ENCODE measurements around the gene C11orf58.

Gene C11orf58

DNA sequence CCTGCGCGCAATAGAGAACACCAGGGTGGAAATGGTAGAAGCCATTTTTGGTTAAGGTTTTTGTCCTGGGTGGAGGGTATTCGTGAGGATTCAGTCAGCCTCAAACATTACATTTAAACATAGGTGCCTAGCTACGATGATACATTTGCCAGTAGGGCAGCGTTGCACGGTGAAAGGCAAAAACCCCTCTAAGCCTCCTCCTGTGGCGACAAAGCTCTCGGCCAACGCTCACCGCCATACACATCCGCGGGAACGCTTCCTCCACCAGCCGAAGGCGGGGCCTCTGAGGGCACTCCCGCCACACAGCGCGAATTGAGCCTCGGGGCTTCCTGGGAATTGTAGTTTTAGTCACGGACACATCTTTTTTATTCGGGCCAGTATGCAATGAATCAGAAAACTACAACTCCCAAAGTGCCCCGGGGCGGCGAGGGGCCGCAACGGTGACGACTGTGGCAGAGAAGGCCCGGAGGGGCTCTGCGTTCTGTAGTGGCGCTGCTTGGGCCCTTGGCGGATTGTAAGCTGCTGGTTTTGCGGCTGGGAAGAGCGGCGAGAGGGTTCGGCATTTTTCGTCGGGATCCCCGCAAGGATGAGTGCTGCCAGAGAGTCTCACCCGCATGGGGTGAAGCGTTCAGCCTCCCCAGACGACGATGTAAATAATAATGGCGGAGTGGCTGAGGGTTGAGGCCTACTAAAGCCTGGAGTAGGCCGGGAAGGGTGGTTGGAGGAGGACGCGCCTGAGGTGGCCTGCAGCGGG lies at the start of gene C11orf58:
C11orf58 (plus strand) TSS at position 455 of the 754 bp plus-strand sequence; CDS start at position 587, 132 bp downstream.
- peak; percentile 97 for DNase-seq

DNA sequence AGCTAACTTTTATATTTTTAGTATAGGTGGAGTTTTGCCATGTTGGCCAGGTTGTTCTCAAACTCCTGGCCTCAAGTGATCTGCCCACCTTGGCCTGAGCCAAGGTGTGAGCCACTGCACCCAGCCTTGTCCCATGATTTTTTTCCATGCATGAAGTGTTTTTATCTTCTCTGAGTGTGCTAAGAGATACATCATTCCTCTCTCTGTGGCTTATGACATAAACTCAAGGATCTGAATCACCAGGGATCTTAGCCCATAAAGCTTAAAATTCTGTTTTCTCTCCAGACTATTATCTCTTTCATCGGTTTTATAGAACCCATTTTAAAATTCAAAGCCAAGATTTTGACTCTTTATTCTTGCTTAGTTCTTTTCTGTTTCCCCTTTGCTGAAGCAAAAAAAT lies 48.4 kb upstream of the C11orf58 start:
- DNase-seq: no peak

DNA sequence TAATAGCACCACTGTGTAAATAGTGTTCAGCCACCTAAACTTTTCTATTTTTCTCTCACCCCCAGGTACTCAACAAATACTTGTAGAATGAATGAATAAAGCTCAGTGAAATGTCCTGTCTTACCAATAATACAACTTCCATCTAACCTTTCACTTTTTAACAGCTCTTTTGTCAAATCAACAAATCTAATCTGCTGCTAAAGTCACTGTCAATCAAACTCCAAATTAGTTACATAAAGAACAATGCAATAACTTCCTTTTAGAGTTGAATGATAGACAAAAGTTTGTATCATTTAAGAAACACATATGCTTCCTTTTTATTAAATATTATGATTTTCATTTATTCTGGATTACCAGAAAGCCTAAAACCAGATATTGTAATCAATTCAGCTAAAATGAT lies 34.7 kb upstream of the C11orf58 start:
- no peak for DNase-seq

DNA sequence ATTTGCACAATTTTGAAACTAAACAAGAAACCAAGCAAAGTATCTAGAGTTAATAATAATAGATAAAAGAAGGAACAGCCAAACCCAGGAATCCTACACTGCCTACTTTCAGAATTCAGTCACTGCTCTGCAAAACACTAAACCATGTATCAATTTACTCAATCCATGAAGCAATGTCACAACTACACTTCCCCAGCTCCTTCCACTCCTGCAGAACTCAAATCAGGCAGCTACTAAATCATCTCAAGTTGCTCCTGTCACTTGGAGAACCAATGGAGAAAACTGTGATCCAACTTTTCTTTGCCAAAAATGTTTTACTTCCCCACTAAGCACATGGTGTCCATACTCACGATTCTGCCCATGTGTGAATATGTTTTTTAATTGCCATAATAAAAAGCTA lies 24.9 kb upstream of the C11orf58 start:
- DNase-seq: no peak

DNA sequence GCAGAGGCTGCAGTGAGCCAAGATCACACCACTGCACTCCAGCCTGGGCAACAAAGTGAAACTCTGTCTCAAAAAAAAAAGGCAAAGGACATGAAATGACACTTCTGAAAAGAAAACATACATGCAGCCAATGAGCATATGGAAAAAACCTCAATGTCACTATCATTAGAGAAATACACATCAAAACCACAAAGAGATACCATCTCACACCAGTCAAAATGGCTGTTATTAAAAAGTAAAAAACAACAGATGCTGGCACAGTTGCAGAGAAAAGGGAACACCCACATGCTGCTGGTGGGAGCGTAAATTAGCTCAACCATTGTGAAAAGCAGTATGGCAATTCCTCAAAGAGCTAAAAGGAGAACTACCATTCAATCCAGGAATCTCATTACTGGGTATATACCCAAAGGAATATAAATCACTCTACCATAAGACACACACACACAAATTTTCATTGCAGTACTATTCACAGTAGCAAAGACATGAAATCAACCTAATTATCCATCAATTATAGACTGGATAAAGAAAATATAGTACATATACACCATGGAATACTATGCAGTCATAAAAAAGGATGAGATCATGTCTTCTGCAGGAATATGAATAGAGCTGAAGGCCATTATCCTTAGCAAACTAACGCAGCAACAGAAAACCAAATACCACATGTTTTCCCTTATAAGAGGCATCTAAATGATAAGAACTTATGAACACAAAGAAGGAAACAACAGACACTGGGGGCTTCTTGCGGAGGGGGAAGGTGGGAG lies 15.7 kb upstream of the C11orf58 start:
- no peak for DNase-seq

DNA sequence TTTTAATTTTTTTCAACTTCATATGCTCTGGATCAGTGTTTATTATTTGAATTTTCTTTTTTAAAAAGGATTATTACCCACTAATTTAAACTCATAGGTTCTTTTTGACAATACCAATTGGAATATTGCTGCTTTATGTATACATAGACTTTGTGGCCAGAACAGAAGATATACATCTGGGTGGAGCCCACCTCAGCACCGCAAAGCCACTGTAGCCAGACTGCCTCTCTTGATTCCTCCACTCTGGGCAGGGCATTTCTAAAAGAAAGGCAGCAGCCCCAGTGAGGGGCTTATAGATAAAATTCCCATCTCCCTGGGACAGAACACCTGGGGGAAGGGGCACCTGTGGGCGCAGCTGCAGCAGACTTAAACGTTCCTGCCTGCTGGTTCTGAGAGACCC lies 10.6 kb upstream of the C11orf58 start:
- no peak for DNase-seq

DNA sequence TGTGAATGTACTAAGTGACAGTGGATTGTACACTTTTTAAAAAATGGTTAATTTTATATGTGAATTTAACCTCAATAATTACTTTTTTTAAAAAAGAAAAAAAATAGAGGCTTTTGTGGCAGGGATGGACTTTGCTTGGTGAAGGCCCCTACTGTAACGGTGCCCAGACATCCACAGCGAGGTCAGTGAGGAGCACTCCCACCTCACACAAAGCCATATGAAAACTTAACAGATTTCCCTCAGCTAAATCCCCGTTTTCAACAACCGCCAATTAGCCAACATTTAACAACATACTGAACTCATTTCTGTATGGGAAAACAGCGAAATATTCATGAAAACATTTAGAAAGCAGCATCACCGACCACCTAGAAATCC lies 642 bp upstream of the C11orf58 start:
- no peak for DNase-seq

DNA sequence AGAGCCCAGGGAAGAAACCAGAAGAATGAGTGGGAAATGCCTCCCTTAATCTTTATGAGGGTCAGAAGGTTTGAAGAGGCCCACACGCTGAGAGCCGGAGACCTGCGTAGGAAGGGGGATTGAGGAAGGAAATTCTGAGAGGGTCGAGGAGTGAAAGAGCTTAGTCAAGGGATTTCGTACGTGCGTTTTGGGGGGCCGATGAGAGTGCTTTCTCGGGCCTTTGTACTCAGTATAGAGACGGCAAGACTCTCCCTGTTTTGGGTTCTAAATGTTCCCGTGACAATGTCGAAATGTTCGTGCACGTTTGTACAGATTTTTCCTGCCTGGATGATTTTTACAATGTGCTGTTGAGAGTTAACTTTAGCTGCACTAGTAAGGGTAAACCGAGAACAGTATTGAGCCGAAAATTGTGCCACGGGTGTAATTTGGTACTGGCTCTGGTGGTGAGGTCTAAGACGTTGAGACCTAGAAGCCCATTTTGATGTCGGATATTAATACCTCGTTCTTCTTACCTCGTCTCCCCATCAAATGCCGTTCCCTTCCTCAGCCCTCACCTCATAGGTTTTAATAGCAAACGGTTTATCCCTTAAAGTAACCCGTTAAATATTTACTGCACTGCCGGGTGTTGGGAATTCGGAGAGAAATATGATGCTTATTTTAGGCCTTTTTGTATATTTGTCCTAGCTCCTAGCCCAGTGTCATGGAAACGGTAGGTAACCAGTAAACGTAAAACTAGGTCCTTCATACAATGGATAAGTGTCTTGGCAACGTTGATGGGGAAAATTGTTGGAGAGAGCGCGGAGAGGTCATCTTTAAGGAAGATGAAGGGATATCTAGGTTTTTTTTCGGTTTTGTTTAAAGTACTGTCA lies 734 bp downstream of the C11orf58 start:
- no peak for DNase-seq

DNA sequence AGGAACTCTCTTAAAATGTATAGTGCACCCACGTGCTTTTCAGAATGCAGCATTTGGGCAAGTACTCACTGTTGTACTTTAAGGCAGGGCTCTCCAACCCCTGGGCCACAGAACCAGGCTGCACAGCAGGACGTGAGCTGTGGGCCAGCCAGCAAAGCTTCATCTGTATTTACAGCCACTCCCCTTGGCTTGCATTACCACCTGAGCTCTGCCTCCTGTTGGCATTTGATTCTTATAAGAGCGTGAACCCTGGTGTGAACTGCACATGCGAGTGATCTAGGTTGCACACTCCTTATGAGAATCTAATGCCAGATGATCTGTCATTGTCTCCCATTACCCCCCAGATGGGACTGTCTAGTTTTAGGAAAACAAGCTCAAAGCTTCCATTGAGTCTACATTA lies 3.0 kb downstream of the C11orf58 start:
- DNase-seq: no peak

DNA sequence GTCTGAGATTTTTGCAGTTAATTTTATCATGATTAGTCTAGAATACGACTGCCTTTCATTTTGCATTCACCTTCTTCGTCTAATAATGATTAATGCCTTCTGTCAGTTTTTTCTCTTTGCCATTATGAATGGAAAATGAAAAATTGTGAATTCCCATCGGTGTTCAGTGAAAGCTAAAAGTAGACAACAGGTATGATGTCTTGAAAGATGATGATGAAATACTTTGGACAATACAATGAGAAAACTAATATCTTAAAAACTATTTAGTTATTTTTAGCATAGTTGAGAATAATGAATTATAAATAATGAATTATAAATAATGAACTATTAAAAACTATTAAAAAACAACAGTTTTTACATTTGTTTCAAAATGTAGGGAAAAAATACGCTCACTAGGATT lies 5.0 kb downstream of the C11orf58 start:
- no peak for DNase-seq

DNA sequence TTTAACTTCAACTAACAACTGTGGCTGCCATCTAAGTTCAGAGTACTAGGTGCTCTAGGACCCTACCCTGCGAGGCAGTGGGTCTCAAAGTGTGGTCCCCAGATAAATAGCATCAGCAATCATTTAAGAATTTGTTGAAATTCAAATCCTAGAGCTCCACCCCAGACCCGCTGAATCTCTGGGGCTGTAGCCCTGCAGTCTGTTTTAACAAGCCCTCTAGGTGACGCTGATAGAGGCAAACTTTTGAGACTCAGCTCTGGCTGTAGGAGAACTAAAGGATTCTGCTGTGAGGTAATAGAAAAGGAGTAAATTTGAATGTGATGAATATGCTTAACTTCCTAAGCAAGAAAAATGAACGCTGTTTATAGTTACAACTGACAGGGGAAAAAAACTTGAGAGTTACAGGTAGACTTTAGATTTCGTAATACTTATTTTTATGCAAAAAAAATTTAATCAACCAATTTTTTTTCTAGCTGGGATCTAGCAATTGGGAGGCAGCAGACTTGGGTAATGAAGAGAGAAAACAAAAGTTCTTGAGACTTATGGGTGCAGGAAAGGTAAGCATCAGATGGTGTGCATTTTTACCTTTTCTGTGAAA lies 5.8 kb downstream of the C11orf58 start:
- DNase-seq: no peak

DNA sequence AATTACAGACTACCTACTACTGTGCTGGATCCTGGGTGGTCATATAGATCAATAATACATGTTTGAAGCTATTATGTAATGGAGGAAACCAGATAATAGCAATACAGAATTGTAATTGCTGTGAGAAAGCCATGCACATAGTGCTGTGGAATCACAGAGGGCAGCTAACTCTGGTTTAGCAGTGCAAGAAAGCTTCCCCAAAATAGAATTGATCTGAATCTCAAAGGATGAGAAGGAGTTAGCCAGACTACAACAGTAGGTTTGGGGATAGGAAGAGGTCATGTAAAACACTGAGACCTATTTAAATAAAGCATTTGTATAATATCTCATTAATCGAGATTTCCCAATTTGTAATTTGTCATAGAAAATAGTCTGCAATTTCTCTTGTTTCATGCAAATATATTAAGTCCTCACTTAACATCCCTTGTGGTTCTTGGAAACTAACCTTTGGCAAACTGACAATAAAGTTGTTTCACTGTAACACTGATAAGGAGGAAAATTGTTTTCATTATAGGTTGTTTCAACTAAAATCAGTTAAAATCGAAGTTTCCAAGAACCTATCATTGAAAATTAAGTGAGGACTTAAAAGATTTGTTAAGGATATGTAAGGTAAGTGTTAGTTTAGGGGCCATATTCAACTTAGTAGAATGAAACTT lies 7.6 kb downstream of the C11orf58 start:
- DNase-seq: no peak

DNA sequence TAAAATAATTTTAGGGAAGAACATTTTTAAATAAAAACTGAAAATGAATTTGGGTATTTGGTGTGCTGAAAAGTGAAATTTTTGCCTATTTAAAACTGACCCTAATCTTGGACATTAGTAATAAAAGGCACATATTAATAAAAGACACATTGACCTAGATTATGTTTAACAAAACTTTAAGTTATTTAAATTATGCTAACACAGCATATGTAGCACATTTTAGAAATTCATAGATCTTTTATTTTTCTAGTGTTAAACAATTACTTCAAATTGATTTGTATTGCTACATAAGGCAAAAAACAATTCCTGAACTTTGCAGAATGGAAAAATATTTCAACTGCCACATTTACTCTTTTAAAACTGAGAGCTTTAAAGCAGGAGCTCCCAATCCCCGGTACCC lies 10.6 kb downstream of the C11orf58 start:
- no peak for DNase-seq

DNA sequence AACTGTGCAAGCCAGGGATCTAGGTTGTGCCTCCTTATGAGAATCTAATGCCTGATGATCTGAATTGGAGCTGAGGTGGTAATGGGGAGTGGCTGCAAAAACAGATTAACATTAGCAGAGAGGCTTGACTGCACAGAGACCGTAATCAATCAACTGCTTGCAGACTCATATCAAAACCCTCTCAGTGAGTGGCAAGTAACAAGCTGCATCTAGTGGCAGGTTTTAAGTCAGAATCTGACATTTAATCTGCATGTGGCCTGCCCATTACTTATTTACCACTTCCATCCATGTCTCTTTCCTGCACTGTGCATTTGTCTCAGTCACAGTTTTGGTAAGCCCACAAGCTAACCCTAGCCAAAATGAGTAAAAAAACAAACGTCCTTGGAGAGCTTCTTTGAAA lies 11.2 kb downstream of the C11orf58 start:
- no peak for DNase-seq

DNA sequence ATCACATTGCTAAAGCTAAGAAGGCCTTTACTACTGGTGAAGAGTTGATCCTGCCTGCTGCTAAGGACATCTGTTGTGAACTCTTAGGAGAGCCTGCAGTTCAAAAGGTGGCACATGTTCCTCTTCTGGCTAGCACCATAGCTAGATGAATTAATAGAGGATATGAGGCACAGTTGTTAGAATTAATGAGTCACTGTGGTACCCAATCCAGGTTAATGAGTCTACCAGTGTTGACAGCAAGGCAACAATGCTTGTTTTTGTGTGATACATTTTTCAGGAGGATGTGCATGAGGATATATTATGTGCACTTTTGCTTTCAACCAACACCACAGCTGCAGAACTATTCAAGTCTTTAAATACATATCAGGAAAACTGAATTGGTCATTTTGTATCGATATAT lies 12.0 kb downstream of the C11orf58 start:
- DNase-seq: no peak

DNA sequence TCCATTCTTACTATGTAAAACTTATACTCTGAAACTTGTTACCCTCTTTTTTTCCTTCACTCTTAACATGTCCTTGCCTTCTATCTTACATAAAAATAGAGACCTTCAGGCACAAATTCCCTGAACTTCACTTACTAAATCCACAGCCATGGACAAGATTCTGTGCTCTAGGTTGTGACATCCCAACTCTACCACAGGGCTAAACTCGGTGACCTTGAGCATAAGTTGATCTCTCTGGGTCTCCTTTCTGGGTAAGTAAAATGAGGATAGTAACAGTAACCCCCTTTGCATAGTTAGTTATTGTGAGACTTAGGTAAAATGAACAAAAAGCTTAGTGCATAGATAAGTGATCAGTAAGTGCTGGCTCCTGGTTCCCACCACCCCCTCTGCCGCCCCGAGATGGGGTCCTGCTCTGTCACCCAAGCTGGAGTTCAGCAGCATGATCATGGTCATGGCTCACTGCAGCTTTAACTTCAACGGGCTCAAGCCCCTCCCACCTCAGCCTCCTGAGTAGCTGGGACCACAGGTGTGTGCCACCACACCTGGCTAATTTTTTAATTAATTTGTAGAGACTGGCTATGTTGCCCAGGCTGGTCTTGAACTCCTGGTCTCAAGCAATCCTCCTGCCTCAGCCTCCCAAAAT lies 20.1 kb downstream of the C11orf58 start:
- no peak for DNase-seq

DNA sequence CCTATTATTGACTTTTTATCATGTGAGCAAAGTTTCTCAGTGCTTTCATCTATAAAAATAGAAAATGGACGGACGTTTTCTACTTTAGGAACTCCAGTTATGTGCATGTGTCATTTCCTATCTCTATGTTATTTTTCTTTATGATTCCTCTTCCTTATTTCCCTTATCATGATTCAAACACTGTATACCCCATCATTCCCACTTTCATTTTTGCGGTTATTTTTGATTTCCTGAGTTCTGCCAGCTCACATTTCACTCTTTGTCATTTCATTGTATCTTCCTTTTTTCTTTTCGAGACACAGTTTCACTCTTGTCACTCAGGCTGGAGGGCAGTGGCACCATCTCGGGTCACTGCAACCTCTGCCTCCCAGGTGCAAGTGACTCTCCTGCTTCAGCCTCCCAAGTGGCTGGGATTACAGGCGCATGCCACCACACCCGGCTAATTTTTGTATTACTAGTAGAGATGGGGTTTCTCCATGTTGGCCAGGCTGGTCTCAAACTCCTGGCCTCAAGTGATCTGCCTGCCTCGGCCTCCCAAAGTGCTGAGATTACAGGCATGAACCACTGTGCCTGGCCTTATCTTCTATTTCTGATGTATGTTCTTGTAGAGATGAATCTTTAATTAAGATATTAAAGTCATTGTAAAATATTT lies 21.5 kb downstream of the C11orf58 start:
- no peak for DNase-seq

DNA sequence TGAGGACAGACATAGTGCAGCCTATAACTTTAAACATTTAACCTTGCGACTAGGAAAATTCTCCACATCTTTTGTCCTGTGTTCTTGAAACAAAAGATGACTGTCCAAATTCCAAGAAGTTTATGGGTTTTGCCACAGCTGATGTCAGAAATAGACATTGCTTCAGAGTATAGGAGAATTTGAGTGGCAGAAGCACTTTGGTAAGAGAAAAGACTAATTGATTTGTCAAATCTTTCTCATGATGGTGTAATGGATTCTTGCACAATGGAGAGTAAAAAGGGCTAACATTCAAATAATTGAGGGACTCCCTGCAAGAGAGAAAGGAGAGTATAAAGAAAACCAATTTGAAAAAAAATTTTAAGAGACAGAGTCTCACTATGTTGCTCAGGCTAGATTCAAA lies 25.3 kb downstream of the C11orf58 start:
- DNase-seq: no peak

DNA sequence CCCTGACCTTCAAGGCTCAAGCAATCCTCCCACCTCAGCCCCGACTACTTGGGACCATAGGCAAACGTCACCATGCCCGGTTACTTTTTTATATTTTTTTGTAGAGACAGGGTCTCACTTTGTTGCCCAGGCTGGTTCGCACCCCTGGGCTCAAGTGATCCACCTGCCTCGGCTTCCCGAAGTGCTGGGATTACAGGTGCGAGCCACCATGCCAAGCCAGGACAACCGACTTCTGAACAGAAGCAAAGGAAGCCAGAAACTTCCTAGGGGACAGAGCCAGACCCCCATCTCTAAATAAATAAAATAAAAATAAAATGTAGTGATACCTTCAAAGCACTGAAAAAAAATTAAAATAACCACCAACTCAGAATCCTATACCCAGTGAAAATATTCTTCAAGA lies 26.4 kb downstream of the C11orf58 start:
- no peak for DNase-seq

DNA sequence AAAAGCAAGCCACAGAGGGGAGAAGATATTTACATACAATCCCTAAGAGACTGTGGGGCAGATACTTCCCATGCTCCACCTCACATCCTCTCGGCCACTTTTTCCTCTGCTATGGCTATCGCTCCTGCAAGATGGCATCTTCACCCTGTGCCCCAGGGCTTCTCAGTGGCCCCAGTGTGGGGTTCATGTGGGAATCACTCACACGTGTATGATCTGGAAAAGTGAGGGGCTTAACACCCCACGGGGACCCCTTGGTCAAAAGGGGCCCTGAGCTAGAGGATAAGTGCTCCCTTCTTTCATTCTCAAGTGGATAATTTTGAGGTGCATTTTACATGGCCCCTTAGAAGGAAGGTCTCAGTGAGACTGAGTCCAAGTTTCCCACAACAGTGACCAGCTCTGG lies 28.7 kb downstream of the C11orf58 start:
- no peak for DNase-seq

DNA sequence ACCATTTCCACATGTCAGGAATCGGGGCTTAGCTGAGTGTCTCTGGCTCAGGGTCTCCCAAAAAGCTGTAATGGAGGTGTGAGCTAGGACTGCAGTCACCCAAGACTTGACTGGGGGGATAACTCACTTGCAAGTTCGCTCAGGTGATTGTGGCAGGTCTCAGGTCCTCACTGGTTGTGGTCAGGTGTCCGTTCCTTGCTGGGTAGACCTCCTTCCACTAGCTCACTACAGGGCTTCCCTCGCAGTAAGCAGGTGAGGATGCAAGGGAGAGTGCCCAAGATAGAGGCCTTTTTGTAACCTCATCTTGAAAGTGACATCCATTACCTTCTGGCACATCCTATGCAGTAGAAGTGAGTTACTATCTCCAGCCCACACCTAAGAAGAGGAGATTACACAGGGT lies 29.5 kb downstream of the C11orf58 start:
- DNase-seq: no peak

DNA sequence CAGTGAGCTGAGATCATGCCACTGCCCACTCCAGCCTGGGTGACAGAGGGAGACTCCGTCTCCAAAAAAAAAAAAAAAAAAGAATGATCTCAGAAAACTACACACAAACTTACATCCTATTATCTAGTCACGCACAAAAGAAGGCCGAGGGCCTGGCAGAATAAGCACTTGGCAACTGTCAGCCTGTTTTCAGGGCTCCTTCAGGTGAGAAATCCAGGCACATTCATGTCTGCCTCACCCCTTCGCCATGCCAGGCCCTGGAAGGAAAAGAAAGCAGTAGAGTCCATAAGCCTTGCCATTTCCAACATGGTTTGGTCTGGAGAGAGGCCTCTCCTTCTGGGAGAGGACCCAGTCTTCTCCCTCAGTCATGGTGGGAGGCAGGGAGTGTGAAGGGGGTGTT lies 30.9 kb downstream of the C11orf58 start:
- DNase-seq: no peak
